ENCODE data around the gene ACLY.

Gene ACLY

GRCh38 chr17:41917192-41917591 is 1.6 kb downstream of the ACLY start:
- H3K27ac ChIP-seq (ENCODE audit: low read depth, low read length, poor library complexity, severe bottlenecking), result peak overlapping the region; percentile 57

GRCh38 chr17:41915566-41915965 is 3.2 kb downstream of the ACLY start:
- no peak overlapping the region for H3K4me3 ChIP-seq (ENCODE audit: low read depth, low read length, poor library complexity, severe bottlenecking)
- no peaks in the 10 kb centered on the region for H4K20me1 ChIP-seq (ENCODE audit: insufficient read depth, low read length)
- H3K27ac ChIP-seq (ENCODE audit: low read depth, low read length, poor library complexity, severe bottlenecking), result no peak overlapping the region
- peaks cover 45% of the 10 kb centered on the region for H3K79me2 ChIP-seq (ENCODE audit: insufficient read depth, low read length)
- H3F3A ChIP-seq (ENCODE audit: insufficient read depth, low read length), result no peaks in the 10 kb centered on the region
- H3K27me3 ChIP-seq (ENCODE audit: insufficient read depth, low read length), result no peaks in the 10 kb centered on the region
- peaks cover 47% of the 10 kb centered on the region for H3K36me3 ChIP-seq (ENCODE audit: insufficient read depth, low read length)
- H3K9me2 ChIP-seq (ENCODE audit: low read depth, low read length), result no peaks in the 10 kb centered on the region
- H3K4me2 ChIP-seq (ENCODE audit: low read length), result peak overlapping the region; percentile 12; the same call in 1 of the 2 replicates
- no peak for TF ChIP-seq EZH2 (IDR thresholded peaks at IDR 0.05; ENCODE audit: borderline replicate concordance, low read length)
- TF ChIP-seq, protein P1, sequence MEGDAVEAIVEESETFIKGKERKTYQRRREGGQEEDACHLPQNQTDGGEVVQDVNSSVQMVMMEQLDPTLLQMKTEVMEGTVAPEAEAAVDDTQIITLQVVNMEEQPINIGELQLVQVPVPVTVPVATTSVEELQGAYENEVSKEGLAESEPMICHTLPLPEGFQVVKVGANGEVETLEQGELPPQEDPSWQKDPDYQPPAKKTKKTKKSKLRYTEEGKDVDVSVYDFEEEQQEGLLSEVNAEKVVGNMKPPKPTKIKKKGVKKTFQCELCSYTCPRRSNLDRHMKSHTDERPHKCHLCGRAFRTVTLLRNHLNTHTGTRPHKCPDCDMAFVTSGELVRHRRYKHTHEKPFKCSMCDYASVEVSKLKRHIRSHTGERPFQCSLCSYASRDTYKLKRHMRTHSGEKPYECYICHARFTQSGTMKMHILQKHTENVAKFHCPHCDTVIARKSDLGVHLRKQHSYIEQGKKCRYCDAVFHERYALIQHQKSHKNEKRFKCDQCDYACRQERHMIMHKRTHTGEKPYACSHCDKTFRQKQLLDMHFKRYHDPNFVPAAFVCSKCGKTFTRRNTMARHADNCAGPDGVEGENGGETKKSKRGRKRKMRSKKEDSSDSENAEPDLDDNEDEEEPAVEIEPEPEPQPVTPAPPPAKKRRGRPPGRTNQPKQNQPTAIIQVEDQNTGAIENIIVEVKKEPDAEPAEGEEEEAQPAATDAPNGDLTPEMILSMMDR (IDR thresholded peaks at IDR 0.05; ENCODE audit: low read length), result no peak
- no peaks in the 10 kb centered on the region for H3K9me3 ChIP-seq (ENCODE audit: low read length)
- H3K4me1 ChIP-seq (ENCODE audit: insufficient read depth, low read length, severe bottlenecking), result peaks cover 37% of the 10 kb centered on the region
- H2AFZ ChIP-seq (ENCODE audit: low read length), result no peak overlapping the region
- H3K9ac ChIP-seq (ENCODE audit: low read length), result no peak overlapping the region

More at GRCh38 chr17:41917192-41917591, 1.6 kb downstream of the ACLY start:
- Histone ChIP-seq H3K4me1 (ENCODE audit: insufficient read depth, low read length, severe bottlenecking) (peaks cover 44% of the 10 kb centered on the region), H3K36me3 (ENCODE audit: insufficient read depth, low read length) (peaks cover 31% of the 10 kb centered on the region), H3K4me2 (ENCODE audit: low read length) (peak overlapping the region; percentile 100), H3K9me3 (ENCODE audit: low read length) (no peaks in the 10 kb centered on the region), H3K27me3 (ENCODE audit: insufficient read depth, low read length) (no peaks in the 10 kb centered on the region), H3F3A (ENCODE audit: insufficient read depth, low read length) (no peaks in the 10 kb centered on the region), H3K9me2 (ENCODE audit: low read depth, low read length) (no peaks in the 10 kb centered on the region), H2AFZ (ENCODE audit: low read length) (no peak overlapping the region), H3K9ac (ENCODE audit: low read length) (peak overlapping the region; percentile 93), H4K20me1 (ENCODE audit: insufficient read depth, low read length) (no peaks in the 10 kb centered on the region), H3K79me2 (ENCODE audit: insufficient read depth, low read length) (peaks cover 45% of the 10 kb centered on the region), H3K4me3 (ENCODE audit: low read depth, low read length, poor library complexity, severe bottlenecking) (peak overlapping the region; percentile 89)
- TF ChIP-seq, protein P1 (IDR thresholded peaks at IDR 0.05; ENCODE audit: low read length), result no peak
- no peak for TF ChIP-seq EZH2 (IDR thresholded peaks at IDR 0.05; ENCODE audit: borderline replicate concordance, low read length)

- H2AFZ ChIP-seq (ENCODE audit: low read length), result no peak overlapping the region
- H3K9me2 ChIP-seq (ENCODE audit: low read depth, low read length), result no peaks in the 10 kb centered on the region
- 0 out of 2 replicates have a peak overlapping the region, but pooled peaks have one; percentile 12 for H3K4me2 ChIP-seq (ENCODE audit: low read length)
- no peak overlapping the region for H3K27ac ChIP-seq (ENCODE audit: low read depth, low read length, poor library complexity, severe bottlenecking)
- H3F3A ChIP-seq (ENCODE audit: insufficient read depth, low read length), result no peaks in the 10 kb centered on the region
- no peak overlapping the region for H3K9ac ChIP-seq (ENCODE audit: low read length)
- peaks cover 37% of the 10 kb centered on the region for H3K4me1 ChIP-seq (ENCODE audit: insufficient read depth, low read length, severe bottlenecking)
- no peak overlapping the region for H3K4me3 ChIP-seq (ENCODE audit: low read depth, low read length, poor library complexity, severe bottlenecking)
- no peaks in the 10 kb centered on the region for H3K27me3 ChIP-seq (ENCODE audit: insufficient read depth, low read length)
- H3K79me2 ChIP-seq (ENCODE audit: insufficient read depth, low read length), result peaks cover 45% of the 10 kb centered on the region
- TF ChIP-seq EZH2 (IDR thresholded peaks at IDR 0.05; ENCODE audit: borderline replicate concordance, low read length), result no peak
- TF ChIP-seq, protein P1 (IDR thresholded peaks at IDR 0.05; ENCODE audit: low read length), result no peak
- H4K20me1 ChIP-seq (ENCODE audit: insufficient read depth, low read length), result no peaks in the 10 kb centered on the region
- no peaks in the 10 kb centered on the region for H3K9me3 ChIP-seq (ENCODE audit: low read length)
- peaks cover 52% of the 10 kb centered on the region for H3K36me3 ChIP-seq (ENCODE audit: insufficient read depth, low read length)
Observed at GRCh38 chr17:41915020-41915419, 3.7 kb downstream of the ACLY start.

Data from OCI-LY1 (cell line).